Large intestine (tissue), 3 donors: Measurements from ENCODE around the gene GATAD2B. TPM values are rescaled to one million over a fixed set of nuclear protein-coding genes. Genes with fewer than 3 reads are reported as not detected.

Experiments
- DNase-seq, 2 donors: peaks; one replicate each; pipeline versions ENCODE4 v3.0.0 to v3.0.0-alpha.2; 2013
- H3K27ac ChIP-seq: one replicate; pipeline ENCODE4 v1.5.1; 2013; ENCODE audit warnings: low read length
- H3K27me3 ChIP-seq: 2 replicates; pipeline ENCODE4 v1.6.1; 2013; ENCODE audit warnings: low read length; ENCODE audit not compliant: control insufficient read depth, insufficient read depth
- H3K36me3 ChIP-seq: 2 replicates; pipeline ENCODE4 v1.6.1; 2013; ENCODE audit warnings: low read length; ENCODE audit not compliant: control insufficient read depth, insufficient read depth
- H3K4me1 ChIP-seq: one replicate; pipeline ENCODE4 v1.6.1; 2013; ENCODE audit warnings: low read length; ENCODE audit not compliant: control insufficient read depth, insufficient read depth
- H3K4me3 ChIP-seq: one replicate; pipeline ENCODE4 v1.5.1; 2013; ENCODE audit warnings: low read length
- H3K9me3 ChIP-seq: one replicate; pipeline ENCODE4 v1.6.1; 2013; ENCODE audit warnings: mild to moderate bottlenecking, low read depth, low read length, moderate library complexity; ENCODE audit not compliant: control insufficient read depth
- WGBS: methylation state at CpG from one replicate; pipeline ENCODE4 v1.1.5; 2013; ENCODE audit warnings: low lambda C conversion rate; ENCODE audit not compliant: insufficient coverage; 5-methylcytosine and 5-hydroxymethylcytosine counted together
- polyA plus RNA-seq: library from polyadenylated mRNA; unstranded; fragments of 120-200 nt; gene quantifications from one replicate; pipeline ENCODE4 v1.2.1, GENCODE V29; 2013

The GATAD2B gene
- polyA plus RNA-seq, 1 donor = 13.5 TPM

DNA sequence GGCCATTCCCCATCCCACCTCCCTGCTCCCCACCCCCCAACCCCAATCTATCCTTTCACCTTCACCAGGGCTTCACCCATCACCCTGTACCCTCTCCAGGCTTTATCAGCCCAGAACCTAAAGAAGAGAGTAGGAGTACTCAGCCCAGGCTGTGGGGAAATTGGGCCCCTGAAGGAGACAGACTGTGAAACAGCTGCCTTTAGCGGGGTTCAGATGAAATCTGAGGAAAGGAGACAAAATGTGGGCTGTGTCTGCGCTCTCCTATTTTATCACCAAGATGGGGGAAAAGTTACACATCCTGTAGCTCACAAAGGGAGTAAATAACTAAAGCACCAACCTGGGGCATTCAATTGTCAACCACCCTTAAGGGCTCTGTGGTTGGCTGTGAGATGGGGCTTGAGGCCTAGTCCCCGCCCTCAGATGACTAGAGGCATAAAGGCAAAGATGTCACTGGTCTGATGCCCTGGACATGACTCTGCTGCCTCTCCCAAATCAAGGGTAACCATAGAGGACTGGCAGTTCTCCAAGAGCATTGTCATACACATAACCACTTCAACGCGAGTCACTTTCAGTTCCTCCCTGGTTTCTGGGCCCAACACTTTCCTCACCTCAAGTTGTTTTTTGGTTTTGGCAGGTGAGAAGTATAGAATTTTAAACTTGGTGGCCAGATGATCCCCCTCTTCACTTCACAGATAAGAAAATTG, 117.6 kb downstream of the GATAD2B start:
- no peak for DNase-seq
- WGBS = no CpG with 5 or more reads among the region's 5 CpGs
- no peaks in the 10 kb centered on the region for H3K4me1 ChIP-seq
- H3K27me3 ChIP-seq = no peaks in the 10 kb centered on the region
- H3K4me3 ChIP-seq = no peak overlapping the region
- H3K27ac ChIP-seq = no peak overlapping the region
- H3K36me3 ChIP-seq = peaks cover 36% of the 10 kb centered on the region
- H3K9me3 ChIP-seq = no peaks in the 10 kb centered on the region

DNA sequence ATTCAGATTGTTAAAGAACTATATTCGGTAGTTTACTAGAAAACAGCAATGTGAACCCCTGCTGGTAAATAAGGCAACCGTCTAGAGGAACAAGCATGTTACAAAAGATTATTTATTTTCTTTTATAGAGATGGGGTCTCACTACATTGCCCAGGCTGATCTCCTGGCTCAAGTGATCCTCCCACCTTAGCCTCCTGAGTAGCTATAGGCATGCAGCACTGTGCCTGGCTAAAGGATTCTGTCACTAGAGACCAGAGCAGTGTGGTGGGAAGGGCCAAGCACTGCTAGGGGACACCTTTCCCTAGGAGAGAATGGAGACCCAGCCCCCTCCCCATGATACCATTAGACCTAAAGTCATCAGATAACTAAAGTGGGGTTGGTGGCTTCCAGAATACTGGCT, 118.7 kb downstream of the GATAD2B start:
- Histone ChIP-seq H3K27ac (no peak overlapping the region), H3K4me1 (no peaks in the 10 kb centered on the region), H3K27me3 (no peaks in the 10 kb centered on the region), H3K4me3 (no peak overlapping the region), H3K36me3 (peaks cover 30% of the 10 kb centered on the region), H3K9me3 (no peaks in the 10 kb centered on the region)
- WGBS = no CpG with 5 or more reads among the region's 2 CpGs
- DNase-seq = no peak

DNA sequence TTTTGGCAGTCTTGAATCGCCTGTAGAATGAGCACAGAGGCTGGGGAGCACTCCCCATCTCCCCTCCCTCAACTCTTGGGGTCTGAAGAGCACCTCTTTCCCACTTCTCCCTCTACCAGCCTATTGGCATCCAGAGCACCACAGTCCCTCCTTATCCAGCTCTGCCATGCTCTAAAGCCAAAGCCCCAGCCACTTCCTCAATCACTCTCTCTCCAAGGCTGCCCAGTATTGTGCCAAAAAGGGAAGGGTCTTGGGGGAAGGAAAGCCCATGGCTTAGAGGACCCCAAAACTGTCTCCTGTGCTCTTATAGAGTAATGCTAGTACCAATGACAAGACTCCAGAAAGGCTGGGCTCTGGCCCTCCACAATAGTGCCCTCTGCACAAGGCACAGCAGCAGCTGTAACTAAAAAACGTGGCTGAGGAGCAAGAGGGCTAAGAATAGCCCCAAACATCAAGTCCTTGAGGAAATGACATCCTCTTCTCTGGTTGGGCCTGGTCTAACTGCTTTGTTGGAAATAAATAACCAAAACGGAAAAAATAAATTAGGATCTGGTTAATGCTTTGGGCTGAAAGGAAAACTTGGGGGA, 119.2 kb downstream of the GATAD2B start:
- no peak for DNase-seq
- WGBS = 100% methylated on average over 1 of the region's 3 CpGs
- peaks cover 25% of the 10 kb centered on the region for H3K36me3 ChIP-seq
- no peaks in the 10 kb centered on the region for H3K27me3 ChIP-seq
- no peak overlapping the region for H3K4me3 ChIP-seq
- no peaks in the 10 kb centered on the region for H3K9me3 ChIP-seq
- H3K4me1 ChIP-seq = no peaks in the 10 kb centered on the region
- H3K27ac ChIP-seq = no peak overlapping the region

DNA sequence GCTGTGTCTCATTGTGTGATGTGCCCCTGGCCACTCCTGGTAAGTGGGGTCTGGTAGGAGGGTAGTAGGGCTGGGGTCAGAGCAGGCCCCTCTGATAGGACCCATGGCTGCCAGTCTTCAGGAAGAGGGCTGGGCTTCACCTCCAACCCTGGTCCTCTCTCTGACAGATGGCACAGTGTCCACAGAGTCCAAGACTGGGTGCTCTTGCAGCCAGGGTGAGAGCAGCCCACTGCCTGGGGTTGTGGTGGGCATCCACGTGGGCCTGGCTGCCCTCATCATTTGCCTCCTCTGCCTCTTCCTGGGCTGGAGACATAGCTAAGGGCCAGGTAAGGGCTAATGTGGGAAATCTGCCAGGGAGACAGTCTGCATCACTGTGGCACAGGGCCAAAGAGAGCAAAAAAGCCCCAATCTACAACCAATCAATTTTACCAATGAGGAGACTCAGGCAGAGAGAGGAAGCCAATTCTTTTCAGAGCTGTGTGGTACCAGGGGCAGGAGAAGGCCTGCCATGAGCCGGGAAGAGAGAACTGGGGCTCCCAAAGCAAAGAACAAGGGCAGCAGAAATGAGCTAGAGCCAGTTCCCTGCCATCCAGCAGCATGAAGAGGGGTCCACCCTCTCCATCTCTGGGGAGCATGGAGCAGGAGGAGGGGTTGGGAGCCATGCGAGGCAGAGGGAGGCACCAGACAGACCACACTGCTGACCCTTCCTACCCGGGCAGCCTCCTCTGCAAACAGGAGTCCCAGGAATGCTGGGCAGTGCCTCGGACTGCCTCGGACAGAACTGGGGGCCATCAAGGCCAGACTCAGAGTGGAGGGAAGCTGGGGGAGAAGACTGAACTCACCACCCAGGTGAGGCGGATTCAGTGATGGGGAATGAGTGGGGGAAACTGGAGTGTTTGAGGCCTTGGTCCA, 120.7 kb downstream of the GATAD2B start:
- Histone ChIP-seq H3K9me3 (no peaks in the 10 kb centered on the region), H3K36me3 (peaks cover 11% of the 10 kb centered on the region), H3K4me1 (no peaks in the 10 kb centered on the region), H3K27ac (no peak overlapping the region), H3K27me3 (no peaks in the 10 kb centered on the region), H3K4me3 (no peak overlapping the region)
- WGBS = 100% methylated on average over 2 of the region's 7 CpGs
- DNase-seq = no peak

DNA sequence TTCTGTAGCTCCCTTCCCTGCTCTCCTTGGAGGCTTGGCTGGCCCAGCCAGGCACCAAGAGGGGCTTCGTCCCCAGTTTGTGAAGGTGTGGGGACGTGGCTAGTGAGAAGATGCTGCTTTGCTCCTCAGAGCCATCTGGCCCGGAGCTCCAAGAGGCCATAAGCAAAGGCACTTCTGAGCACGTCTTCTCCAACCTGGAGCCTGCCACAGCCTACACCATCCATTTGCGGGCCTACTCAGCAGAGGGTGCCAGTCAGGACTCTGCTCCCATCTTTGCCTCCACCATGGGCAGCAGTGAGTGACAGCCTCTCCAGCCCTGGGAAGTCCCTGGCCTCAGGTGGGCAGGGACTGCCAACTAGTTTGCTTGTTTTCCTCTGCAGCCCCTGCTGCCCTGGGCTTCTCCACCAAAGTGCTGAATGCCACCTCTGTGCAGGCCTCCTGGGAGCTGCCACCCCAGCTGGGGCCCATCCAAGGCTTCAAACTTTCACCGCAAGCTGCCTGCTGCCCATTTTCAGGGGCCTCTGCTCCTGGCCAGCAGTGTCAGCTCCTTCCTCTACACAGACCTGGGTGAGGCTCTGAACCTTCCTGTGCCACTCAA, 121.6 kb downstream of the GATAD2B start:
- DNase-seq = no peak
- Histone ChIP-seq H3K27me3 (no peaks in the 10 kb centered on the region), H3K27ac (no peak overlapping the region), H3K9me3 (no peaks in the 10 kb centered on the region), H3K4me3 (no peak overlapping the region), H3K36me3 (peaks cover 10% of the 10 kb centered on the region), H3K4me1 (no peaks in the 10 kb centered on the region)
- WGBS = no CpG with 5 or more reads among the region's 6 CpGs

DNA sequence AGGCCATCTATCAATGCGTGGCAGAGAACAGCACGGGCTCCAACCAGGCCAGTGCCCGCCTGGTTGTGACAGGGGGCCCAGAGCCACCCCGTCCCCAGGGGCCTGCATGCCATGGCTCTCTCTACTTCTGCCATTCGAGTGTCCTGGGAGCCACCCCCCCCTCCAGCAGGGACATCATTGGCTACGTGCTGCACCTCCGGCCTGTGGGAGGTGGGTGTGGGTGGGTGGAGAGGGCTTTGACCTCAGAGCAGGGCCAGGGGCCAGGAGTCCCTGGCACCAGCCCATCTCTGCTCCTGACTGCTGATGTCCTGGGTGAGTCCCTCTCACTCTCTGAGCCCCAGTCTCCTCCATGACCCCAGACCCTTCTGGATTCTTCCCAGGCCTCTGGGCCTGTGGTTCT, 122.3 kb downstream of the GATAD2B start:
- H3K4me3 ChIP-seq = no peak overlapping the region
- peaks cover 7% of the 10 kb centered on the region for H3K36me3 ChIP-seq
- no peaks in the 10 kb centered on the region for H3K4me1 ChIP-seq
- H3K9me3 ChIP-seq = no peaks in the 10 kb centered on the region
- H3K27ac ChIP-seq = no peak overlapping the region
- no peak for DNase-seq
- H3K27me3 ChIP-seq = no peaks in the 10 kb centered on the region
- WGBS = no CpG with 5 or more reads among the region's 7 CpGs

DNA sequence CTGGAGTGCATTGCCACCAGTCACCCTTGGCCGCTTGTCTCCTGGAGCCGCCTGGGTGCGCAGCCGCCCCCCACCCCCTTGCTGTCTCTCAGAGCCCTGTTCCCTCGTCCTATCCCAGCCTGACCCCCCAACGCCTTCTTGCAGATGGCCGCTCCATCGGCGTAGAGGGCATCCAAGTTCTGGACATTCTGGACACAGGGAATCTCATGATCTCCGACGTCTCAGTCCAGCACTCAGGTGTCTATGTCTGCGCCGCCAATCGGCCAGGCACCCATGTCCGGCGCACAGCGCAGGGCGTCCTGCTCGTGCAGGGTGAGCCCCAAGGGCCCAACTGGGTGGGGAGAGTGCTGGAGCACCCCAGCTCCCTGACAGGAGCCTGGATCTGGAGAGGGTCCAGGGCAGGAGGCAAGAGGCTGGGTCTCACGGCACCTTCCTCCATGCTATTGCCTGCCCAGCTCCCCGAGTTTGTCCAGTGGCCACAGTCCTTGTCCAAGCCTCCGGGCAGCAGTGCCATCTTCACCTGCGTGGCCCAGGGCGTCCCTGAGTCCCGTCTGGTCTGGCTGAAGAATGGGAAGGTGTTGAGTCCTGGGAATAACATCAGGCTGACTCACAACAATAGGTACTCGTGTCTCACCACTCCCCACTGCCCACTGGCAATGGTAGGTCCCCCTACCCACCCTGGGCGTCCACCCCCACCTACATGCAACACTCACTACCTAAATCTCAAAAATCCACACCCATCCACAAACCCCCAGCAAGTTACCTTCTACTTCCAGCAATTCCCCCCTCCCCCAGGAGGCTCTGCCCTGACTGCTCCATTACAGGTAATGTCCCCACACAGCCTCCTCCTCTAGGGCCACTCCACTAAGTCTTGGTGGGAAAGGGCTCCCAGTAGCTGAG, 123.0 kb downstream of the GATAD2B start:
- no CpG with 5 or more reads among the region's 27 CpGs for WGBS
- Histone ChIP-seq H3K27ac (no peak overlapping the region), H3K27me3 (no peaks in the 10 kb centered on the region), H3K4me3 (no peak overlapping the region), H3K4me1 (no peaks in the 10 kb centered on the region), H3K9me3 (no peaks in the 10 kb centered on the region), H3K36me3 (peaks cover 6% of the 10 kb centered on the region)
- DNase-seq = no peak

DNA sequence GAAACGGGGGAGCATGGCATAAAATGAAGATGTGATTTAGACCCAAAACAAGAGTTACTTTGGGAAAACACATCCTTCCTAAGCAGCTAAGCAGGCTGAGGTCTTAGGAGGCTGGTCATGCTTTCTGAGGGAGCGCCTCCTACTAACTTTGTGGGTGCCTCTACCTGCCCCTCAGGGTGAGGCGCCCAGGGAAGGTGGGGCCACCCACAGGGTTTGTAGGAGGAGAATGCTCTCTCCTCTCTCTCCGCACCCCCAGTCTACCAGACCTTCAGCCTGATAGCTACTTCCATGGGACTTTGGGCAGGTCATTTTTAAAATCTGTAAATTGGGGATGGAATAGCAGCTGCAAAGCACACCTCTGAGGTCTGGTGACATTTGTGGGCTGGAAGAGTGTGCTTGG, 123.8 kb downstream of the GATAD2B start:
- no CpG with 5 or more reads among the region's 4 CpGs for WGBS
- Histone ChIP-seq H3K4me3 (no peak overlapping the region), H3K9me3 (no peaks in the 10 kb centered on the region), H3K36me3 (peaks cover 6% of the 10 kb centered on the region), H3K27ac (no peak overlapping the region), H3K27me3 (no peaks in the 10 kb centered on the region), H3K4me1 (no peaks in the 10 kb centered on the region)
- no peak for DNase-seq

DNA sequence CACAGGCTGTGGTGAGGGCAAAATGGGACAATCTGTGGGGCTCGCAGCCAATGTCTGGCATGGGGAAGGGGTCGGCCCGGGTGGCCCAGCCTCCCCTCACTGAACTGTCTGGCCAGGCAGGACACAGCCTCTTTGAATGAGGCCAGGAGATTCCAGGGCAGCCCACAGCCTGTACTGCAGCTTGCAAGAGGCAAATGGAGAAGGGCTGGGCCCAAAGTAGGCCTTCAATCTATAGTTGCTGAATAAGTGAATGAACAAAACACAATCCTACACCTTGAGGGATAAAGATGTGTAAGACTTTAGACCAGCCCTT, 124.3 kb downstream of the GATAD2B start:
- Histone ChIP-seq H3K27ac (no peak overlapping the region), H3K4me3 (no peak overlapping the region), H3K27me3 (no peaks in the 10 kb centered on the region), H3K4me1 (no peaks in the 10 kb centered on the region), H3K9me3 (no peaks in the 10 kb centered on the region), H3K36me3 (peaks cover 6% of the 10 kb centered on the region)
- DNase-seq = no peak
- WGBS = 100% methylated on average over 1 of the region's 3 CpGs
